Pancreas (tissue), 10 donors: ENCODE data around the gene SMYD3. TPM values are rescaled to one million over a fixed set of nuclear protein-coding genes. Genes with fewer than 3 reads are reported as not detected.

Source experiments
- ATAC-seq, 4 donors: fragments of 200-7000 bp; cut with Tn5 transposase; one replicate each; pipeline versions ENCODE4 v1.8.0 to v1.9.1; 2020; ENCODE audit warnings: mild to moderate bottlenecking in 4 of 4, moderate library complexity in 4 of 4
- DNase-seq, 6 donors: peaks; one replicate each; pipeline ENCODE4 v3.0.0-alpha.2; 2020
- FAIRE-seq: peaks from 2 replicates; lab custom pipeline; 2012; peaks lifted over from hg19 to GRCh38; lab: Jason Lieb, UNC
- H3K27ac ChIP-seq, 4 donors: fragments of 200-600 bp; sonication (generic); 1 replicate in 3 of 4; 2 replicates in 1 of 4; pipeline versions ENCODE4 v1.5.0 to v1.8.0; 2020
- H3K27me3 ChIP-seq, 4 donors: fragments of 200-600 bp; one replicate each; pipeline ENCODE4 v1.8.0; 2021
- H3K36me3 ChIP-seq, 3 donors: fragments of 200-600 bp; sonication (generic) in 1 of 3; one replicate each; pipeline versions ENCODE4 v1.5.0 to v1.8.0; 2020 to 2021
- H3K4me1 ChIP-seq, 3 donors: fragments of 200-600 bp; one replicate each; pipeline ENCODE4 v1.8.0; 2021
- H3K4me3 ChIP-seq, 4 donors: fragments of 200-600 bp; sonication (generic) in 2 of 4; one replicate each; pipeline versions ENCODE4 v1.5.0 to v1.8.0; 2020 to 2021
- H3K9me3 ChIP-seq, 4 donors: fragments of 200-600 bp; one replicate each; pipeline ENCODE4 v1.8.0; 2021
- CTCF ChIP-seq, 4 donors: fragments of 200-600 bp; sonication (generic) in 3 of 4; IDR thresholded peaks; one replicate each; pipeline versions ENCODE4 v1.5.0 to v1.8.0; 2021; ENCODE audit warnings: antibody characterized with exemption in 4 of 4
- WGBS, 2 donors: extraction: QIAGEN DNeasy Blood & Tissue Kit; methylation state at CpG; one replicate each; pipeline ENCODE4 v1.1.7; 2013; 5-methylcytosine and 5-hydroxymethylcytosine counted together
- intact Hi-C, 3 donors: fragments of 100-400 bp; cut with DNase I; formaldehyde crosslinking; loops; one replicate each; pipeline versions ENCODE4 v1.11.1 to v1.14.2; 2022
- polyA plus RNA-seq, 2 donors: library from polyadenylated mRNA; stranded (reverse); fragments of 200-250 nt; gene quantifications; one replicate each; pipeline ENCODE4 v1.2.3, GENCODE V29; 2013
- total RNA-seq, 6 donors: library from RNA; stranded (reverse); fragmentation: NEBNext Ultra II Directional in 4 of 6; extraction: Animal tissue kit (Norgen Biotek cat#: 25700) in 4 of 6; gene quantifications; one replicate each; pipeline versions ENCODE4 v1.2.1 to v1.2.4, GENCODE V29; 2021 to 2023
- donor health status: healthy with polysubstance abuse.
- donor health status: DM: no; HTN: no; CAD: no; lungs with moderate emphysema.
- donor health status: DM: no; HTN: no; CAD: no.
- donor health status: control.
- donor health status: control.
- donor health status: Bipolar disorder and iron deficiency.
- donor health status: DM: yes; HTN: yes; CAD: no.
- donor health status: DM: no; HTN: no; CAD: no.
- donor health status: DM: no; HTN: no; CAD: no.
- donor health status: DM: yes; HTN: yes; CAD: no.

SMYD3 gene
- total and polyA plus RNA-seq, 8 donors: 4.6 to 10.5 (median 6.7) TPM

GRCh38 chr1:245701631-245702030 lies 805.4 kb downstream of the SMYD3 start:
- ATAC-seq (no peak), FAIRE-seq (no peak), DNase-seq (no peak)
- Histone ChIP-seq H3K4me3 (no peak overlapping the region), H3K27me3 (no peaks in the 10 kb centered on the region), H3K4me1 (no peaks in the 10 kb centered on the region), H3K9me3 (no peaks in the 10 kb centered on the region), H3K36me3 (no peaks in the 10 kb centered on the region), H3K27ac (no peak overlapping the region)
- intact Hi-C loops: no loop called here
- TF ChIP-seq CTCF (IDR thresholded peaks at IDR 0.05): no peak
- 69 to 83% methylated on average over 7 of the region's 7 CpGs for WGBS, 2 donors

- WGBS, 2 donors: 93% methylated on average over 13 of the region's 13 CpGs
- H3K4me1 ChIP-seq: no peaks in the 10 kb centered on the region
- no peak for TF ChIP-seq CTCF (IDR thresholded peaks at IDR 0.05)
- no peak for ATAC-seq
- no peak for DNase-seq
- H3K9me3 ChIP-seq: no peaks in the 10 kb centered on the region
- FAIRE-seq: no peak
- intact Hi-C loops: no loop called here
- H3K27me3 ChIP-seq: no peaks in the 10 kb centered on the region
- H3K4me3 ChIP-seq: no peak overlapping the region
- H3K36me3 ChIP-seq: no peaks in the 10 kb centered on the region
- no peak overlapping the region for H3K27ac ChIP-seq
Observed at GRCh38 chr1:245700631-245701030, 806.4 kb downstream of the SMYD3 start.

Other genes with a start within 250 kb of the SMYD3 start
- 1 to 10 TPM; 3.7 to 9.5 (median 7.1) TPM for gene TFB2M, start 59.0 kb upstream of the SMYD3 start, total RNA-seq
- 1 to 10 TPM; 3.3 to 8.3 TPM for gene TFB2M, start 59.0 kb upstream of the SMYD3 start, polyA plus RNA-seq
- gene CNST, start 59.2 kb upstream of the SMYD3 start, total RNA-seq: 10 to 100 TPM in 3 of 6 donors, 1 to 10 TPM in 3; 7.1 to 12.9 (median 10.6) TPM
- 1 to 10 TPM; 3.6 to 7.3 TPM for gene CNST, start 59.2 kb upstream of the SMYD3 start, polyA plus RNA-seq
- 10 to 100 TPM in 4 of 6 donors, 1 to 10 TPM in 2; 8.9 to 17.9 (median 11.9) TPM for gene SCCPDH, start 217.1 kb upstream of the SMYD3 start, total RNA-seq
- gene SCCPDH, start 217.1 kb upstream of the SMYD3 start, polyA plus RNA-seq: 10 to 100 TPM in 1 of 2 donors, 1 to 10 TPM in 1; 6.9 to 17.8 TPM